Gastrocnemius medialis (tissue), 4 donors: ENCODE measurements around the gene FIGLA.

Experiments used
- CTCF ChIP-seq, 5 experiments: fragments of 450-650 bp in 3 of 5; fragments of 200-600 bp in 2 of 5; sonication (generic) in 2 of 5; IDR thresholded peaks in 4 of 5; conservative IDR thresholded peaks in 1 of 5; 1 replicate in 4 of 5; 2 replicates in 1 of 5; pipeline ENCODE4 v1.5.1; 2016 to 2019; ENCODE audit warnings: antibody characterized with exemption in 5 of 5, mild to moderate bottlenecking in 3 of 5, moderate library complexity in 3 of 5
- POLR2A ChIP-seq, 2 donors: fragments of 450-650 bp; IDR thresholded peaks; one replicate each; pipeline ENCODE4 v1.6.1; 2017; ENCODE audit warnings: antibody characterized with exemption in 2 of 2, mild to moderate bottlenecking in 2 of 2, moderate library complexity in 2 of 2

GRCh38 chr2:70807828-70808118, 17.3 kb upstream of the FIGLA start:
- no peak for TF ChIP-seq POLR2A (IDR thresholded peaks at IDR 0.05)
- TF ChIP-seq CTCF (IDR thresholded peaks at IDR 0.05 in 4 of 5, conservative IDR thresholded peaks at IDR 0.05 in 1 of 5): no peak
